ENCODE results near the gene CMIP.

CMIP gene

GRCh38 chr16:81700071-81700779 is 255.6 kb downstream of the CMIP start:
- no peak overlapping the region for H2AFZ ChIP-seq (ENCODE audit: low read depth, low read length, severe bottlenecking)
- no peak overlapping the region for H3K9ac ChIP-seq (ENCODE audit: low read length)
- no peaks in the 10 kb centered on the region for H3K27me3 ChIP-seq (ENCODE audit: low read length)
- H3K9me2 ChIP-seq (replicated peaks; ENCODE audit: insufficient read depth, low read length): no peaks in the 10 kb centered on the region
- no peaks in the 10 kb centered on the region for H3F3A ChIP-seq (ENCODE audit: insufficient read depth)
- no peak overlapping the region for H3K27ac ChIP-seq (ENCODE audit: low read depth, low read length)
- no peak overlapping the region for H3K4me3 ChIP-seq (ENCODE audit: insufficient read depth, low read length, poor library complexity, severe bottlenecking)
- no peaks in the 10 kb centered on the region for H3K9me3 ChIP-seq (ENCODE audit: insufficient read depth, low read length)
- H3K4me2 ChIP-seq (ENCODE audit: low read depth, low read length, poor library complexity, severe bottlenecking): no peak overlapping the region
- TF ChIP-seq CTCF (IDR thresholded peaks at IDR 0.05; ENCODE audit: insufficient read depth, low read length, poor library complexity, severe bottlenecking): no peak
- no peak for TF ChIP-seq EZH2phosphoT487 (conservative IDR thresholded peaks at IDR 0.05; ENCODE audit: low read length)
- no peaks in the 10 kb centered on the region for H3K79me2 ChIP-seq (ENCODE audit: insufficient read depth, low read length)
- no peaks in the 10 kb centered on the region for H4K20me1 ChIP-seq (ENCODE audit: low read depth, low read length)
- H3K36me3 ChIP-seq (ENCODE audit: low read length): no peaks in the 10 kb centered on the region

- Histone ChIP-seq H3F3A (ENCODE audit: insufficient read depth) (no peaks in the 10 kb centered on the region), H3K27me3 (ENCODE audit: low read length) (no peaks in the 10 kb centered on the region), H3K9me3 (ENCODE audit: insufficient read depth, low read length) (no peaks in the 10 kb centered on the region), H3K27ac (ENCODE audit: low read depth, low read length) (no peak overlapping the region), H4K20me1 (ENCODE audit: low read depth, low read length) (no peaks in the 10 kb centered on the region), H2AFZ (ENCODE audit: low read depth, low read length, severe bottlenecking) (no peak overlapping the region), H3K4me3 (ENCODE audit: insufficient read depth, low read length, poor library complexity, severe bottlenecking) (no peak overlapping the region), H3K9ac (ENCODE audit: low read length) (no peak overlapping the region), H3K9me2 (replicated peaks; ENCODE audit: insufficient read depth, low read length) (no peaks in the 10 kb centered on the region), H3K79me2 (ENCODE audit: insufficient read depth, low read length) (no peaks in the 10 kb centered on the region), H3K36me3 (ENCODE audit: low read length) (no peaks in the 10 kb centered on the region), H3K4me2 (ENCODE audit: low read depth, low read length, poor library complexity, severe bottlenecking) (no peak overlapping the region)
- TF ChIP-seq EZH2phosphoT487 (conservative IDR thresholded peaks at IDR 0.05; ENCODE audit: low read length) (no peak), CTCF (IDR thresholded peaks at IDR 0.05; ENCODE audit: insufficient read depth, low read length, poor library complexity, severe bottlenecking) (no peak)
Observed at GRCh38 chr16:81700780-81701165, 256.2 kb downstream of the CMIP start.

- Histone ChIP-seq H2AFZ (ENCODE audit: low read depth, low read length, severe bottlenecking) (no peak overlapping the region), H3K27me3 (ENCODE audit: low read length) (no peaks in the 10 kb centered on the region), H3K79me2 (ENCODE audit: insufficient read depth, low read length) (no peaks in the 10 kb centered on the region), H3K4me3 (ENCODE audit: insufficient read depth, low read length, poor library complexity, severe bottlenecking) (no peak overlapping the region), H3K27ac (ENCODE audit: low read depth, low read length) (no peak overlapping the region), H3K9me2 (replicated peaks; ENCODE audit: insufficient read depth, low read length) (no peaks in the 10 kb centered on the region), H3K9me3 (ENCODE audit: insufficient read depth, low read length) (no peaks in the 10 kb centered on the region), H4K20me1 (ENCODE audit: low read depth, low read length) (no peaks in the 10 kb centered on the region), H3F3A (ENCODE audit: insufficient read depth) (no peaks in the 10 kb centered on the region), H3K36me3 (ENCODE audit: low read length) (no peaks in the 10 kb centered on the region), H3K9ac (ENCODE audit: low read length) (no peak overlapping the region), H3K4me2 (ENCODE audit: low read depth, low read length, poor library complexity, severe bottlenecking) (no peak overlapping the region)
- no peak for TF ChIP-seq CTCF (IDR thresholded peaks at IDR 0.05; ENCODE audit: insufficient read depth, low read length, poor library complexity, severe bottlenecking)
- TF ChIP-seq EZH2phosphoT487 (conservative IDR thresholded peaks at IDR 0.05; ENCODE audit: low read length): no peak
Observed at GRCh38 chr16:81701296-81701970, 256.8 kb downstream of the CMIP start.
